ENCODE measurements around the gene TTC33.

The TTC33 gene

DNA sequence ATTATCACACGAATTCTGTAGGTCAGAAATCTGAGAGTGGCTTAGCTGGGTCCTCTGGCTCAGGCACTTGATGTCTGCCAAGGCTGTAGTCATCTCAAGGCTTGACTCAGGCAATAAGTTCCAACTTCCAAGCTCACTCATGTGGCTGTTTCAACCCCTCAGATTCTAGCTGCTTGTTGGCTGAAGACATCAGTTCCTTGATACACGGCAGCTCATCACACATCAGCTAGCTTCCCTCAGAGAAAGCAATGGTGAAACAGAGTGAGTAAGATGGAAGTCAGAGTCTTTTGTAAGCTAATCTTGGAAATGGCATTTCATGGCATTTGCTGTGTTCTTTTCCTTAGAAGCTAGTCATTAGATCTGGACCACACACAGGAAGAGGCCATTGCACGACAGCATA is 280.2 kb downstream of the TTC33 start:
- DNase-seq: no peak

DNA sequence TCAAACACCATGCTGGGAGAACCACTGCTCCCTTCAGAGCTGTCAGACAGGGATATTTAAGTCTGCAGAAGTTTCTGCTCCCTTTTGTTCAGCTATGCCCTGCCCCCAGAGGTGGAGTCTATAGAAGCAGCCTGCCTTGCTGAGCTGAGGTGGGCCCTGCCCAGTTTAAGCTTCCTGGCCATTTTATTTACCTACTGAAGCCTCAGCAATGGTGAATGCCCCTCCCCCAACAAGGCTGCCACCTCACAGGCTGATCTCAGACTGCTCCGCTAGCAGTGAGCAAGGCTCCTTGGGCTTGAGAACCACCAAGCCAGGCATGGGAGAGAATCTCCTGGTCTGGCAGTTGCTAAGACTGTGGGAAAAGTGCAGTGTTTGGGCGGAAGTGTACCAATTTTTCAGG is 281.5 kb downstream of the TTC33 start:
- no peak for DNase-seq

DNA sequence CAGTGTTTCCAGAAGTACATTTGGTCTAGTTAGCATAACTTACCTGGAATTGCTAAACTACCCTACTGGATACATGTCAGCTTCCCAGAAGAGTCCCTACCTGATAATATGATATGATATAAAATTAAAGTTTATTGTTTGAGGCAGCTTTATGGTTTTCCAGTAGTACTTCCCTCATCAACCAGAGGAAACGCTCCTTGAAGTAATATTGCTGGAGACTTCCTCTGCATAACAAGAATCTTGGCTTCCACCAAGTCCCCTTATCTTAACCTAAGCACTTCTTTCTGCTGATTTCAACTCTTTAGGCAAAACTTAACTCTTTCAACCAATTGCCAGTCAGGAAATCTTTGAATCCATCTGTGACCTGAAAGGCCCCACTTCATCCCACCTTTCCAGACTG is 290.3 kb downstream of the TTC33 start:
- no peak for DNase-seq

DNA sequence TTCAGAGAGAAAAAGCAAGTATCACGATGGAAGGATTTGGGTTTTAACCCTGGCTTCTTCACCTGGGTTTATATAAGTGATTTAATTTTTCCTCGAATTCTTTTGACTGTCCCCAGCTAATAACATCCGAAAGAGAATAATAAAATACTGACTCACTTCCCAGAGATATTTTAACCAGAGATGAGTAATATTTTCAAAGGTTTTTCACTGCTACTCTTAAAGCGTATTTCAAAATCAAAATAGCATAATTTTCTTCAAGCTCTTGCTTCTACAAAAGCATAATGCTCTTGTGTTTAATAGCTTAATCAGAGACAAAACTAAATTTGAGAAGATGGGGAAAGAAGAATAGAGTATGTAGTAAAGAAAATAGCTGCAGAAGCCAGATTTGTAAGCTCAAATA is 291.2 kb downstream of the TTC33 start:
- no peak for DNase-seq

Measured in NCI-H526 (cell line).